Measurements from ENCODE around the gene UMOD. TPM values are rescaled to one million over a fixed set of nuclear protein-coding genes. Genes with fewer than 3 reads are reported as not detected.
"Not testable (repeated sequence)": the region's sequence is repeated elsewhere in the genome, so short reads cannot be mapped to it uniquely, and the experiment has no call there.

UMOD gene
- total RNA-seq, 1 experiment from 2014 or later: not detected

DNA sequence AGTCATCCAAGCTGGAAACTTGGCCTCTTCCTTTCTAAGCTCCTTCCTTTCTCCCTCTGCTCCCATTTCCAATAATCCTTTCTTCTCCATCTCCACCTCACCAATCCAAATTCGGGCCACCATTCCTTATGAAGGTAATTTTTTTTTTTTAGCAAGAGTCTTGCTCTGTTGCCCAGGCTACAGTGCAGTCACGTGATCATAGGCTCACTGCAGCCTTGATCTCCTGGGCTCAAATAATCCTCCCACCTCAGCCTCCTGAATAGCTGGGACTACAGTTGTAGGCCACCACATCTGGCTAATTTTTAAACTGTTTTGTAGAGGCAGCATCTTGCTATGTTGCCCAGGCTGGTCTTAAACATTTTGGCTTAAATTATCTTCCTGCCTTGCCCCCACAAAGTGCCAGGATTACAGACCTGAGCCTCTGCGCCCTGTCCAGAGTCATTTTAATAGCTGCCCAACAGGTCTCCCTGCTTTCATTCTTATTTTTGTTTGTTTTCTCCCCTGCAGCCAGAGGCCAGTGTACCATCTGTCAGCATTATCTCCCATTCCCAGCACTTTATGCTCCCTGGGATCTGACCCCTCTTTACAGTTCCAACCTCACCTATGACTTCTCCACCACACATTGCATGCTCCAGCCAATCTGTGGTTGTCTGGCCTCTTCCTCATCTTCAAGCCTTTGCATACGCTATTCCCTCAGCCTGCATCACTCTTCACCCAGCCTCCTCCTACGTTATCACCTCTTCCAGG lies 22.9 kb downstream of the UMOD start:
- DNase-seq (ENCODE audit: low read depth, low spot score): no peak
- in situ Hi-C loops (cut with HindIII; ENCODE audit: low pct_unique_long_range_greater_than_20kb, low sequenced_read_pairs): no loop called here

DNA sequence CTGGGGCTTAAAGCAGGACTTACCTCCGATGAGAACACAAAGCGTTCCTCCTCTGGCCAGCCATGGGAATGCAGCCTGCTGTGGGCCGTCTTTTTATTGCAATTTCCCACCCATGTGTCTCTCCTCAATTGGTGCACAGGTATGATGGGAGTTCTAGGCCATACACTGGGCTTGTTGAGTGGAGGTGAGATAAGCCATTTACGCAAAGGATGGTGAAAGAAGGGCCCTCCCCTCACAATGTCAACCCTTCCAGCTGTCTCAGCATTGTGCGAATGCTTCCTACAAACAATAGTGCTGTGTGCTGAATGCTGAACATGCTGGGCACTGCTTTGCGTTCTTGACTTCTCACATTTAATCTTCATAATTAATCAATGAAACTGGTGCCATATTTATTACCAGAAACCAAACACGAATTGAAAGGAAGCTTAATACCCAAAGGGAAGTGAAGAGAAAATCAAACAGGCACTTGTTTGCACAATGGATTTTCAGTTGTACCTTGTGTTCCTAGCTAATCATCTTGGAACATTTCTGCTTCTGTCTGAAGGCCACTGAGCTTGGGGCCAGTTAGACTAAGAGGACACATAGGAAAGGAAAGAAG lies 25.0 kb downstream of the UMOD start, which contains the start of gene GP2:
TSS of gene GP2 (minus strand) at position 70 of the 598 bp plus-strand sequence. CDS start 1,082 bp downstream, outside the sequence.
- in situ Hi-C loops (cut with HindIII; ENCODE audit: low pct_unique_long_range_greater_than_20kb, low sequenced_read_pairs): no loop called here
- DNase-seq (ENCODE audit: low read depth, low spot score): no peak

DNA sequence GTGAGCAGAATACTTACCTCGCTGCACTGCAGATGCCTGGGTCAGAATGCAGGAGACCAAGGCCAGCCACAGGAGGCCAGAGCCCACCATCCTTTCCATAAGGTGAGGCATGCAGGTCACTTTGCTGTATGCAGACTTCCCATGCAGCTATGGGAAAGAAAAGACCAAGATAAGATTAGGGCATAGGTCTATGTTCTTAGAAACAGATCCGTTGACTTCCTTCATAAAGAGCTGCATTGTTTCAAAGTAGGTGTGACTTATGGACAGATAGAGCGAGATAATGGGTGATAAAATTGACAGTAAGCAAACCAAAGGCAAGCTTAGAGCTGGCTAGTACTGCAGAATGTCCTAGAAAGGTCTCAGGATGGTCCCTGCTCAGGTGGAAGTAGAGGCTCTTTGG lies 26.2 kb downstream of the UMOD start:
- in situ Hi-C loops (cut with HindIII; ENCODE audit: low pct_unique_long_range_greater_than_20kb, low sequenced_read_pairs): no loop called here
- DNase-seq (ENCODE audit: low read depth, low spot score): no peak

DNA sequence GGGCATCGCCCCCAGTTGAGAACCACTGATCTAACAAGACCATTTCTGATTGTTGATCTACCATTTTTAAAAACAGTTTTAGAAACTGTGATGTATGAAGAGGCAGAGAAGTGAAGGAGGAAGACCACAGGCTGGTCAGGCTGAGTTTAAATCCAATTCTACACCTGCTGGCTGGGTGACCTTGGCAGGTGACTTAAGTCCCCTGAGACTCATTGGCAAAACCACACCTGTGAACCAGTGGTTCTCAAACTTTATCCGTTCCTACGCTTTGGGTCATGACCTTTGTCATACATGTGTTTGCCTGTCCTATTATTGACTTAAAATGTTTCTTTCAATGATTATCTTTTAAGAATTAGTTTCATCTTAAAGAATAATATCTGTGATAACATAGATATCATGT lies 27.5 kb downstream of the UMOD start:
- in situ Hi-C loops (cut with HindIII; ENCODE audit: low pct_unique_long_range_greater_than_20kb, low sequenced_read_pairs): no loop called here
- DNase-seq (ENCODE audit: low read depth, low spot score): no peak

DNA sequence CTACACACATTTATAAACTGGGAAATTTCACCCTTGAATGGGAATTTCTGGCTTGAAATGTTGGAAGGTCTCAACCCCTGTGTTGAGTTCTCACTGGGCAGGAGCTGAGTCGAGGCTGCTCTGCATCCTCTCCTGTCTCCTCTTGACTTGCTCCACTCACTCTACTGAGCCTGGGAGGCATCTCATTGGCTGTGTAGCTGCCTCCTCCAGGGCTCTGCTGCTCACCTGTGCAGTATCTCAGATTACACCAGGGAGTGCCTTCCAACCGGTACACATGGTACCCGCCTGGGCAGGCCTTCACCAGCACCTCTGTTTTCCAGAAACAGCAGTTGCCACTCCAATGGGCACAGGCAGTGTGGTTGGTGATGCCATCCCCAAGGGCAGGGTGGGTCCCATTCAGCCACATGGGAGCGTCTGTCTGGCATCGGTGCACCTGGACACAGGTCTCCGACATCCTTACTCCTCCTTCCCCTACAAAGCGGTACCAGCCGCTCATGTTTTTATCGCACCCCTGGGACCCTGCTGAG lies 28.9 kb downstream of the UMOD start:
- DNase-seq (ENCODE audit: low read depth, low spot score): no peak
- in situ Hi-C loops (cut with HindIII; ENCODE audit: low pct_unique_long_range_greater_than_20kb, low sequenced_read_pairs): no loop called here

DNA sequence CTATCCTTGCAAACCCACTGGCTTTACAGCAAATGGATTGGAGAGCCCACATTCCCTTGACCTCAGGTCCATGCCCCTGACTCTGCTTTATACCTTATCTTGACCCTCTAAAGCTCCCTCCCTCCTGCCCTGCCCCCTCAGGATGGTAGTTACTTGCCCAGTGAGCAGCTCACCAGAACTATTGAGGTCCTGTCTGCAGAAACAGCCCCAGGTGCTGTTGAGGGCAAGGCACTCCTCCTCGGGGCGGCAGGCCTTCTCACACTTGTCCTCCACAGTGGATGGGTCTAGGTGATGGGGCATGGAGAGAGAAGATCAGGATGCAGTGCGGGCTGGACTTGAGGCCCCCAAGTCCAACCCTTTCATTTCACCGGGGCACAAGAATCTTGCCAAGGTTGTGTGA lies 29.8 kb downstream of the UMOD start:
- in situ Hi-C loops (cut with HindIII; ENCODE audit: low pct_unique_long_range_greater_than_20kb, low sequenced_read_pairs): no loop called here
- DNase-seq (ENCODE audit: low read depth, low spot score): no peak

DNA sequence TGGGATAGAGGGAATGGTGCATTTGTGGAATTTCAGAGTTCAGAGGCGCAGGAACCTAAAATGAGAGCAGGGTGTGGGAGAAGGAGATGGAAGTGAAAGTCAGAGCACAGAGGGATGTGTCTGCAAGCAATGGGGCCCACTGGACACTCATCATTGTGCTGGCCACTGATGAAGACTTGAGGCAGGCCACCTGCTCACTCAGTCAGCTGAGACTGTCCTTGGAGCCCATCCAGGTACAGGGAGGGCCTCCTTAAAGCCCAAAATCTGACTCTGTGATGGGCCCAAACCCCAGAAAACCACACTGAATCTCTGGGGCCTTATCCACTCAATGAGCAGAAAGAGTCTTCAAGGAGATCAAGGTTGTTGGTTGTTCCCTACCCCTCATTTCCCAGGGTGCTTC lies 30.8 kb downstream of the UMOD start:
- DNase-seq (ENCODE audit: low read depth, low spot score): no peak
- in situ Hi-C loops (cut with HindIII; ENCODE audit: low pct_unique_long_range_greater_than_20kb, low sequenced_read_pairs): no loop called here

DNA sequence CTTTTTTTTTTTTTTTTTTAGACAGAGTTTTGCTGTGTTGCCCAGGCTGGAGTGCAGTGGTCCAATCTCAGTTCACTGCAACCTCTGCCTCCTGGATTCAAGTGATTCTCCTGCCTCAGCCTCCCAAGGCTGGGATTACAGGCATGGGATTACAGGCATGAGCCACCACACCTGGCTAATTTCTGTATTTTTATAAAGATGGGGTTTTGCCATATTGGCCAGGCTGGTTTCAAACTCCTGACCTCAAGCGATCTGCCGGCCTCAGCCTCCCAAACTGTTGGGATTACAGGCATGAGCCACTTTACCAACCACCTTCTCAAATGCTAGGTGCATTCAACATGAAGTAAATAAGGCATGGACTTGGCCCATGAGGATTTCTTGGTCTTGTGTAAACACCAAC lies 31.5 kb downstream of the UMOD start:
- DNase-seq (ENCODE audit: low read depth, low spot score); in situ Hi-C loops (cut with HindIII; ENCODE audit: low pct_unique_long_range_greater_than_20kb, low sequenced_read_pairs): not testable (repeated sequence)

DNA sequence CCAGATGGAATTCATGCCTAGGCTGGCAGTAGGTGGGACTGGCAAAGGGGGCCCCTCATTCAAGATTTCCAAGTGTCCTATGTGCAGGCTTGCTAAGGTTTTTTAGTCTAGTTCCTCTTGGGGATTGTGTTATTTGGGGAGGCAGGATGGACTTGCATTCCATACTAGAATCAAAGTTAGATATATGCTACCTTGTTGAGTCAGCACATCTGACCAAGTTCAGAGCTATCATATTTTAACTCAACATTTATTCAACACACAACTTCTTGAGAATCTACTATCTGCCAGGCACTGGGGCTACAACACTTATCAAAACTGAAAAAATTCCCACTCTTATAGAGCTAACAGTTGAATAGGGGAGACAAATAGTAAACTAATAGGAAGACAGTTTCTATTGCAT lies 31.9 kb downstream of the UMOD start:
- no peak for DNase-seq (ENCODE audit: low read depth, low spot score)
- in situ Hi-C loops (cut with HindIII; ENCODE audit: low pct_unique_long_range_greater_than_20kb, low sequenced_read_pairs): no loop called here

DNA sequence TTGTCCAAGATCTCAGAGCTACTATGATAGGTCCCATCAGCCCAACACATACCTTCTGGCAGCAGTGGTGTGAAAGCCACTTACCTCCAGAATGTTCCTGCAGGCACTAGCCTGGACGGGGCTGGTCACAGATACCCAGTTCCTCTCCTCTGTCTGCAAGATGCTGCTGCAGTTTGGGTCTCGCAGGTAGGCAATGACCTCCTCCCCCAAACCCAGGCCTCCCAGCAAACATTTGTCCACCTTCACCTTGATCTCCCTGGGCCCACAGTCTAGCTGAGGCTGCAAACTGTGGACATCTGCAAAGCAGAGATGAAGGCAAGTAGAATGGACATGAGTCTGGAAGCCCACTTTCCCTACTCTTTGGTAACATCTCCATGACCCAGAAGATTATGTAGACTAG lies 32.3 kb downstream of the UMOD start:
- in situ Hi-C loops (cut with HindIII; ENCODE audit: low pct_unique_long_range_greater_than_20kb, low sequenced_read_pairs): no loop called here
- DNase-seq (ENCODE audit: low read depth, low spot score): no peak

DNA sequence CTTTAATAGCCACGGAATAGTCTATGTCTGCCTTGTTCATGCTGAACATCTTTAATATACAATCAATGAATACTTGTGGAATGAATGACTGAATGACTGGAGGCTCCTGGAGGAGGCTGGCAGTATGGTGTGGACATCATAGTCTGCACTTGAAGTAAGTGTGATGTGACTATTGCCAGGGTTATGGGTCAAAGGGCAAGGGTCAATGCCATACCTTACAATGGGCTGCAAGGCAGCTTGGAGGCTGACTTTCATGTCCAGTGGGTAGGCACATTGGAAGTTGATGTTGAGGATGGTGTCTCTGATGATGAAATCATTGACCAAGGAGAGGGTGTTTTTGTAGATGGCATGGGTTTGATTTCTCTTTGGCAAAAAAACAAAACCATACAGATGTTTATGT lies 33.1 kb downstream of the UMOD start:
- in situ Hi-C loops (cut with HindIII; ENCODE audit: low pct_unique_long_range_greater_than_20kb, low sequenced_read_pairs): no loop called here
- DNase-seq (ENCODE audit: low read depth, low spot score): no peak

DNA sequence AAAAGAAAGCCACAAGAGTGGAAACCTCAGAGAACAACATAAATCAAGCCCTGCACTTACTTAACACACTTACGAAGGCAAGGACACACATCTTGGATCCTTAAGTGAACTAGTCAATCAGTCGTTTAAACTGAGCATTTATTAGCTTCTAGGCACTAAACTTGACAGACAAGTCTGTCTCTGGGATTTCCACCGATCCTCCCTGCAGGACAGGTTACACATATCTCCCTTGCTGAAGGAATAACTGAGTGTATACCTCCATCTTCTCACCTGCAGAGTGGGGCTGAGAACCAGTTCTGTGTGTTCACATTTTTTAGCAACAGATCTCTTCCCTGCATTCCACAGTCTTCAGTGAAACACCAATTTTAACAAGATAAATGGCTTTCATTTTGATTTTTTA lies 34.1 kb downstream of the UMOD start:
- in situ Hi-C loops (cut with HindIII; ENCODE audit: low pct_unique_long_range_greater_than_20kb, low sequenced_read_pairs): no loop called here
- no peak for DNase-seq (ENCODE audit: low read depth, low spot score)

DNA sequence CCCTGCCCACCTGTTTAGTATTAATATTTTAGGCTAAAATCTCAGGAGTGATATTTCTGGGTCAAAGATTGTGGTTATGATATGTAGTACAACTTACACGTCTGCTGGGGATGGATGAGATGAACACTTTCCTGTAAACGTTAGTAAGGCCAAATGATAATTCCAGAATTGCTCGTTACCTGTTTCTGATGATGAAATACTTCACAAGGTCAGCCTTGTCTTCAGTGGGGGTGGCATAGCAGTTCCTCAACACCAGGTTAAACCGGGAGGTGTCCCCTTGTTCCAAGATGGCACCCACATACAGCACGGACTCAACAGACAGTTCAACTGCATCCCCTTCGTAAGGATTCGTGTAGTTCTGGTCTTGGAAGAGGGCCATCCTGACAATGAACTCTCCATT lies 34.5 kb downstream of the UMOD start:
- in situ Hi-C loops (cut with HindIII; ENCODE audit: low pct_unique_long_range_greater_than_20kb, low sequenced_read_pairs): no loop called here
- no peak for DNase-seq (ENCODE audit: low read depth, low spot score)

DNA sequence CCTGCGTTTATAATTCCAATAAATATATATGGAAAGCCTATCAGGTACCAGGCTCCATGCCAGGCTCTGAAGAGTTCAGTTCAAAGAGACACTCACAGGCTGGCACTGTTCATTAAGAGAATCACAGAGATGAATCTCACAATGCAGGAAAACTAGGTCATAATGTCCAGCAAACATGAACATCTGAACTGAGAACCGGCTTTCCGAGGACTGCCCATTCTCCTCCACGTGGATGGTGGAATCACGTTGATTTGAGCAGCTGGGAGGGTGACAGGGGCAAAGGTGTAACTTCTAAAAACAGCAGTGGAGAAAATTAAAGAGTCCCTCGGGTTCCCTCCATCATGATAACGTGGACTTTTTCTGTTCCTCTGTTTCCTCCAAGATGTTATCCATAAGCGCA lies 35.4 kb downstream of the UMOD start:
- in situ Hi-C loops (cut with HindIII; ENCODE audit: low pct_unique_long_range_greater_than_20kb, low sequenced_read_pairs): no loop called here

DNA sequence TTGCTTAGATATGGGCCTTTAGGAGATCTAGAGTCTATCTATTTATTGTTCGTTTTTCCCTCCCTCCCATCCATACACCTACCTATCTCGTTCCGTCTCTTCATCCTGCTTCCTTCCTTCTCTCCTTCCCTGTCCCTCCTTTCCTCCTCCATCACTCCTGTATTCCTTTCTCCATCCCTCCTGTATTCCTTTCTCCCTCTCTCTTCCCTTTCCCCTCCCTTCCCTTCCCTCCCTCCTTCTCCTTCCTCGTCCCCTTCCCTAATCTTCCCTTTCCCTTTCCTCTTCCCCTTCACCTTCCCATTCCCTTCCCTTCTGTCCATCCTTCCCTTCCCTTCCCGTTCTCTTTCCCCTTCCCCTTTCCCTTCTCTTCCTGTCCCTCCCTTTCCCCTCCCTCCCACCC lies 35.8 kb downstream of the UMOD start:
- DNase-seq (ENCODE audit: low read depth, low spot score): no peak
- in situ Hi-C loops (cut with HindIII; ENCODE audit: low pct_unique_long_range_greater_than_20kb, low sequenced_read_pairs): no loop called here

More for the DNA sequence above, 35.4 kb downstream of the UMOD start:
- no peak for DNase-seq (ENCODE audit: low read depth, low spot score)

DNA sequence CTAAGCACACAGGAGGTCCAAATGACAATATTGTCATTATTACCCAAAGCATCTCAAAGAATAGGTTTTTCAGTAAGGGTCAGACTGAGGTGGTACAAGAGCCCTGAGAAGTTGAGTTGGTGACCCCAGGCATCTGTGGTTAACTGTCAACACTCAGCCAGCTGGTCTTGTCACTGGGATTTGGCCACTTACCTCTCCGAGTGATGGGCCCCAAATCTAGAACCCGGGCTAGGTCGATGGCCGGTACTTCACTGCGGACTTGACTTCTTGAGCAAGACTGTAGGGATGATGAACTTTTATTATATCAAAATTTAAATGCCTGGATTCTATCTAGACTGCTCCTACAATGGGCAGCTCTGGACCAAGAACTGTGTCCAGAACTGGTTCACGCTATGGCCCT lies 36.8 kb downstream of the UMOD start:
- in situ Hi-C loops (cut with HindIII; ENCODE audit: low pct_unique_long_range_greater_than_20kb, low sequenced_read_pairs): no loop called here
- no peak for DNase-seq (ENCODE audit: low read depth, low spot score)

DNA sequence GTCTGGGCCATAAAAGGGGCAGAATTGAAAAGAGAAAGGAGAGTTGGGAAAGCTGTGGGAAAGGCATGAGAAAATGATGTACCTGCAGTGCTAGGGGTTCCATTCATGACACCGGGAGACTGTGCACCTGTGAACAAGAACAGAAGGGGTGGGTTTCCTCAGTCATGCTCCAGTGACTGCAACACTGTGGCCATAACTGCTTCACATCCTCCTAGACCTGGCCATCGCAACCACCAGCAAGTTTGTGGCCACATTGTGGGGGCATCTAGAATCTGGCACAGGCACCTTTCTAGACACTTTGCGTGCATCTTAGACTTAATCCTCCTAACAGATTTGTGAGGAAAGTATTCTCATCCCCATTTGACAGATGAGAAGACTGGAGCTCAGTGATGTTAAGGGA lies 37.9 kb downstream of the UMOD start:
- in situ Hi-C loops (cut with HindIII; ENCODE audit: low pct_unique_long_range_greater_than_20kb, low sequenced_read_pairs): no loop called here
- no peak for DNase-seq (ENCODE audit: low read depth, low spot score)

DNA sequence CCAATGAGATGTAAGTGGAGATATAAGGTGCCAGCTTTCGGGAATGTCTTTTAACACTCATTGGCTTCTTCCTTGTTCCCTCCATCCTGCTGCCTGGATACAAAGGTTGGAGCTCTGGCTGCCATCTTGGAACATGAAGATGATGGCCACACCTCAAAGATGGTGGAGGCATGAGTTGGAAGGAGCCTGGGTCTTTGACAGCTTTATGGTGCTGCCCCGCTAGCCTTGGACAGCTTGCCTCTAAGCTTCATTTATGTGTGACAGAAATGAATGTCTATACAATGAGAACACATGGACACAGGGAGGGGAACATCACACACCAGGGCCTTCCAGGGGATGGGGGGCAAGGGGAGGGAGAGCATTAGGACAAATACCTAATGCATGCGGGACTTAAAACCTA lies 38.8 kb downstream of the UMOD start:
- in situ Hi-C loops (cut with HindIII; ENCODE audit: low pct_unique_long_range_greater_than_20kb, low sequenced_read_pairs): no loop called here
- no peak for DNase-seq (ENCODE audit: low read depth, low spot score)

DNA sequence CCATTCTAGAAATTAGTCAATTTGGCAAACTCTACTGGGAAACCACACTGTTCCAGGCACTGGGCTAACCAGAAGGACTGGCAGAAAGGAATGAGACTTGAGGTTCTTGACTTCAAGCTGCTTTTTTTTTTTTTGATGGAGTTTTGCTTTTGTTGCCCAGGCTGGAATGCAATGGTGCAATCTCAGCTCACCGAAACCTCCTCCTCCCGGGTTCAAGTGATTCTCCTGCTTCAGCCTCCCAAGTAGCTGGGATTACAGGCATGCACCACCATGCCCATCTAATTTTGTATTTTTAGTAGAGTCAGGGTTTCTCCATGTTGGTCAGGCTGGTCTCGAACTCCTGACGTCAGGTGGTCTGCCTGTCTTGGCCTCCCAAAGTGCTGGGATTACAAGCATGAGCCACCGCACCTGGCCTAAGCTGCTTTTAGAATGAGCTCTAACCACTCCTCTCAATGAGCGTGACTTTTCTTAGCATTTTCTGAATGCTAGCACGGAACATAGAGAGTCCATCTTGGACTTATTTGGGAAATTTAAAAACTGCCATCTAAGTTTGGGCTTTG lies 39.9 kb downstream of the UMOD start:
- DNase-seq (ENCODE audit: low read depth, low spot score); in situ Hi-C loops (cut with HindIII; ENCODE audit: low pct_unique_long_range_greater_than_20kb, low sequenced_read_pairs): not testable (repeated sequence)
